HG03520 (cell line): ENCODE data around the gene CLEC6A.
A peak's percentile ranks its signal among the peaks of the same experiment; 100 is the strongest.
"Not testable (repeated sequence)": the region's sequence is repeated elsewhere in the genome, so short reads cannot be mapped to it uniquely, and the experiment has no call there.

ENCODE experiments used
- ATAC-seq: cut with Tn5 transposase; IDR thresholded peaks from one replicate; pipeline ENCODE4 v1.9.1; 2021; ENCODE audit warnings: mild to moderate bottlenecking, moderate library complexity; ENCODE audit not compliant: unreplicated experiment

The CLEC6A gene

GRCh38 chr12:8493084-8493483 is 37.3 kb downstream of the CLEC6A start:
- ATAC-seq: peak; percentile 96

GRCh38 chr12:8495671-8496070 is 39.9 kb downstream of the CLEC6A start:
- ATAC-seq: not testable (repeated sequence)

- not testable (repeated sequence) for ATAC-seq
Observed at GRCh38 chr12:8496074-8496473, 40.3 kb downstream of the CLEC6A start.

GRCh38 chr12:8499616-8500015 is 43.9 kb downstream of the CLEC6A start:
- ATAC-seq: no peak

GRCh38 chr12:8501720-8502119 is 46.0 kb downstream of the CLEC6A start:
- no peak for ATAC-seq

- ATAC-seq: no peak
Observed at GRCh38 chr12:8504351-8504750, 48.6 kb downstream of the CLEC6A start.

- no peak for ATAC-seq
Observed at GRCh38 chr12:8507596-8507995, 51.8 kb downstream of the CLEC6A start.

- no peak for ATAC-seq
Observed at GRCh38 chr12:8508223-8508622, 52.5 kb downstream of the CLEC6A start.

GRCh38 chr12:8508910-8509841 is 53.4 kb downstream of the CLEC6A start:
- no peak for ATAC-seq

- ATAC-seq: no peak
Observed at GRCh38 chr12:8513256-8513655, 57.5 kb downstream of the CLEC6A start, which contains the start of gene CLEC4D. CLEC4D (plus strand) TSS chr12:8513503; CDS start chr12:8513733, 230 bp downstream.

GRCh38 chr12:8517971-8518370 is 62.2 kb downstream of the CLEC6A start:
- ATAC-seq: no peak

- no peak for ATAC-seq
Observed at GRCh38 chr12:8519171-8519570, 63.4 kb downstream of the CLEC6A start.

- no peak for ATAC-seq
Observed at GRCh38 chr12:8527250-8528130, 71.7 kb downstream of the CLEC6A start.
